Body of pancreas (tissue), 4 donors: ENCODE data around the gene ST6GAL1.

Source experiments
- CTCF ChIP-seq, 7 experiments: fragments of 450-650 bp in 4 of 7; fragments of 200-600 bp in 3 of 7; sonication (generic) in 3 of 7; IDR thresholded peaks; one replicate each; pipeline ENCODE4 v1.5.1; 2016 to 2019; ENCODE audit warnings: antibody characterized with exemption in 7 of 7
- POLR2A ChIP-seq, 3 donors: fragments of 450-650 bp; IDR thresholded peaks; one replicate each; pipeline ENCODE4 v1.6.1; 2016; ENCODE audit warnings: antibody characterized with exemption in 3 of 3, mild to moderate bottlenecking in 2 of 3

DNA sequence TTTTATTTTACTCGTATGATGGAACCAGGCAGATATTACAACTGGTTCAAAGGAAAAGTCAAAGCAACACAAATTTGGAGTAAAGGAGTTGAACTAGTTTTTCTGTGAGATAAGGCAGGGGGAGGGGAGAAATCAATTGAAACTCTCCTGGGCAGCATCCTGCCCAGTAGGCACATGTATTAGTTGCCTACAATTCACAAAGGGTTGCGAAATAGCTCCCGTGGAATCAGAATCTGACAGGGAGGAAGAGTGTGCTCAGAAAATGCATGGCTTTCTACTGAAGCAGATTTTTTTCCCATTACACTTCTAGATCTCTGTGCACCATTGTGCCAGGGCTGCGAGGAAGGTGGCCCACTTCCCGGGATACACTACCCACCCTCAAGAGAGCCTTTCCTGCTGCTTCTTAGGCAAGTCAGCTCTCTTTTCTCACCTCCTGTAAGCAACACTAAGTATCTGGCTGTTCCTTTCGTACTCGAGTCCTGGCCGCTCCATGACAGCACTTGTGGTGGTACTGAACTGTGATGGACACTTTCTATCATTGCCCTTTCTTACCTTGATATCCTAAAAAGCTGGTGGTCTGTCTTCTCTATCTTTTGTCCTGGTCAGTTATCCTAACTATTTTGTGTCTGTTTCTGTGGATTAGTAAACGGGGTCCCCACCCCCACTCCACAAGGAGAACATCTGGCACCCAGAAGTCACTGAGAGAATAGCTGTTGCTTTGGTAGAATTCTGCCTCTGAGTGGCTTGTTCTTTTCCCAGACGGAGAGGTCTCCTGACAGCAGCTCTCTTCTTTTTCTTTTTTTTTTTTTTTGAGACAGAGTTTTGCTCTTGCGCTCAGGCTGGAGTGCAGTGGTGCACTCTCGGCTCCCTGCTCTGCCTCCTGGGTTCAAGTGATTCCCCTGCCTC is 134.1 kb downstream of the ST6GAL1 start:
- TF ChIP-seq CTCF (IDR thresholded peaks at IDR 0.05) = no peak
- no peak for TF ChIP-seq POLR2A (IDR thresholded peaks at IDR 0.05)
